Measurements from ENCODE around the gene ELF2. TPM values are rescaled to one million over a fixed set of nuclear protein-coding genes. Genes with fewer than 3 reads are reported as not detected.
"Not testable (repeated sequence)": the region's sequence is repeated elsewhere in the genome, so short reads cannot be mapped to it uniquely, and the experiment has no call there.

The ELF2 gene
- total RNA-seq, 2 donors from 2014 or later, result 80.6 to 111 TPM

GRCh38 chr4:139200506-139200905 is 23.5 kb upstream of the ELF2 start:
- ATAC-seq (ENCODE audit: insufficient number of reproducible peaks, low FRiP score, low read depth) (no peak), DNase-seq (ENCODE audit: low spot score) (no peak)
- Histone ChIP-seq H3K27ac (no peak overlapping the region), H3K36me3 (no peaks in the 10 kb centered on the region), H3K4me3 (no peak overlapping the region), H3K4me1 (ENCODE audit: control insufficient read depth in 1 of 2, low read depth in 2 of 2) (no peaks in the 10 kb centered on the region), H3K9me3 (no peaks in the 10 kb centered on the region), H3K27me3 (replicated peaks; ENCODE audit: insufficient read depth) (no peaks in the 10 kb centered on the region)
- TF ChIP-seq, protein P1, sequence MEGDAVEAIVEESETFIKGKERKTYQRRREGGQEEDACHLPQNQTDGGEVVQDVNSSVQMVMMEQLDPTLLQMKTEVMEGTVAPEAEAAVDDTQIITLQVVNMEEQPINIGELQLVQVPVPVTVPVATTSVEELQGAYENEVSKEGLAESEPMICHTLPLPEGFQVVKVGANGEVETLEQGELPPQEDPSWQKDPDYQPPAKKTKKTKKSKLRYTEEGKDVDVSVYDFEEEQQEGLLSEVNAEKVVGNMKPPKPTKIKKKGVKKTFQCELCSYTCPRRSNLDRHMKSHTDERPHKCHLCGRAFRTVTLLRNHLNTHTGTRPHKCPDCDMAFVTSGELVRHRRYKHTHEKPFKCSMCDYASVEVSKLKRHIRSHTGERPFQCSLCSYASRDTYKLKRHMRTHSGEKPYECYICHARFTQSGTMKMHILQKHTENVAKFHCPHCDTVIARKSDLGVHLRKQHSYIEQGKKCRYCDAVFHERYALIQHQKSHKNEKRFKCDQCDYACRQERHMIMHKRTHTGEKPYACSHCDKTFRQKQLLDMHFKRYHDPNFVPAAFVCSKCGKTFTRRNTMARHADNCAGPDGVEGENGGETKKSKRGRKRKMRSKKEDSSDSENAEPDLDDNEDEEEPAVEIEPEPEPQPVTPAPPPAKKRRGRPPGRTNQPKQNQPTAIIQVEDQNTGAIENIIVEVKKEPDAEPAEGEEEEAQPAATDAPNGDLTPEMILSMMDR (IDR thresholded peaks at IDR 0.05), result no peak

DNA sequence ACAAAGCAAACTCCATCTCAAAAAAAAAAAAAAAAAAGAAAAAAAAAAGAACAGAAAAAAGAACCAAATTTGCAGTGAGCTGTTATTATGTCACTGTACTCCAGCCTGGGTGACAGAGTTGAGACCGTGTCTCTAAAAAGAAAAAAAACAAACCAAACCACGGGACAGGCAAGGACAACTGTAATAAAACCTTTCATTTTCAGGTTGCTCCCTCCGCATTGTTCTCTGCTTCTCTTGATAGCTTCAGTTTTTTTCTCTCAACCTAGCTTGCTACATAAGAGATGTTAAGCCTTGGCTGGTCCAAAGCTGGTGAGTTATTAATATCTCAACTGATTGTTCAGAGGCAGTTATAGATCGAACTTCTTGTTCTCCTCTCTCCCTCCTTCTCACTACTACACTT is 23.1 kb upstream of the ELF2 start:
- TF ChIP-seq, protein P1 (IDR thresholded peaks at IDR 0.05), result no peak
- DNase-seq (ENCODE audit: low spot score), result no peak
- Histone ChIP-seq H3K4me3 (no peak overlapping the region), H3K36me3 (no peaks in the 10 kb centered on the region), H3K27ac (no peak overlapping the region), H3K9me3 (no peaks in the 10 kb centered on the region), H3K4me1 (ENCODE audit: control insufficient read depth in 1 of 2, low read depth in 2 of 2) (no peaks in the 10 kb centered on the region), H3K27me3 (replicated peaks; ENCODE audit: insufficient read depth) (no peaks in the 10 kb centered on the region)
- ATAC-seq (ENCODE audit: insufficient number of reproducible peaks, low FRiP score, low read depth), result no peak

- not testable (repeated sequence) for H3K27me3 ChIP-seq (replicated peaks; ENCODE audit: insufficient read depth); DNase-seq (ENCODE audit: low spot score); H3K4me1 ChIP-seq (ENCODE audit: control insufficient read depth in 1 of 2, low read depth in 2 of 2); H3K36me3 ChIP-seq; H3K9me3 ChIP-seq; H3K27ac ChIP-seq; ATAC-seq (ENCODE audit: insufficient number of reproducible peaks, low FRiP score, low read depth); H3K4me3 ChIP-seq
Measured at GRCh38 chr4:139197214-139197613, 20.2 kb upstream of the ELF2 start.

- TF ChIP-seq, protein P1 (IDR thresholded peaks at IDR 0.05), result no peak
- Histone ChIP-seq H3K4me3 (no peak overlapping the region), H3K4me1 (ENCODE audit: control insufficient read depth in 1 of 2, low read depth in 2 of 2) (no peaks in the 10 kb centered on the region), H3K9me3 (no peaks in the 10 kb centered on the region), H3K27ac (no peak overlapping the region), H3K27me3 (replicated peaks; ENCODE audit: insufficient read depth) (no peaks in the 10 kb centered on the region), H3K36me3 (no peaks in the 10 kb centered on the region)
- DNase-seq (ENCODE audit: low spot score) (no peak), ATAC-seq (ENCODE audit: insufficient number of reproducible peaks, low FRiP score, low read depth) (no peak)
Measured at GRCh38 chr4:139196462-139196861, 19.4 kb upstream of the ELF2 start.

- DNase-seq (ENCODE audit: low spot score), result no peak
- Histone ChIP-seq H3K27ac (no peak overlapping the region), H3K9me3 (no peaks in the 10 kb centered on the region), H3K36me3 (no peaks in the 10 kb centered on the region), H3K4me1 (ENCODE audit: control insufficient read depth in 1 of 2, low read depth in 2 of 2) (no peaks in the 10 kb centered on the region), H3K4me3 (no peak overlapping the region), H3K27me3 (replicated peaks; ENCODE audit: insufficient read depth) (no peaks in the 10 kb centered on the region)
- ATAC-seq (ENCODE audit: insufficient number of reproducible peaks, low FRiP score, low read depth), result no peak
- TF ChIP-seq, protein P1 (IDR thresholded peaks at IDR 0.05), result no peak
Measured at GRCh38 chr4:139191373-139191772, 14.4 kb upstream of the ELF2 start.

GRCh38 chr4:139189972-139190371 is 13.0 kb upstream of the ELF2 start:
- DNase-seq (ENCODE audit: low spot score) (no peak), ATAC-seq (ENCODE audit: insufficient number of reproducible peaks, low FRiP score, low read depth) (no peak)
- no peak overlapping the region for H3K27ac ChIP-seq
- TF ChIP-seq, protein P1 (IDR thresholded peaks at IDR 0.05), result no peak
- no peaks in the 10 kb centered on the region for H3K27me3 ChIP-seq (replicated peaks; ENCODE audit: insufficient read depth)
- H3K9me3 ChIP-seq, result no peaks in the 10 kb centered on the region
- no peak overlapping the region for H3K4me3 ChIP-seq
- no peaks in the 10 kb centered on the region for H3K4me1 ChIP-seq (ENCODE audit: control insufficient read depth in 1 of 2, low read depth in 2 of 2)
- no peaks in the 10 kb centered on the region for H3K36me3 ChIP-seq
